Mesodermal cell (in vitro differentiated cells): ENCODE results near the gene DGKB.

Experiments used
- H3K27ac ChIP-seq: 2 replicates; pipeline ENCODE4 v1.7.0; 2013; ENCODE audit warnings: mild to moderate bottlenecking, low read depth, low read length, moderate library complexity; ENCODE audit not compliant: severe bottlenecking
- H3K36me3 ChIP-seq: 2 replicates; pipeline ENCODE4 v1.7.1; 2013; ENCODE audit warnings: mild to moderate bottlenecking, low read length, moderate library complexity; ENCODE audit not compliant: control insufficient read depth, insufficient read depth
- H3K4me1 ChIP-seq: one replicate; pipeline ENCODE4 v1.7.1; 2013; ENCODE audit warnings: mild to moderate bottlenecking, low read length; ENCODE audit not compliant: insufficient read depth, control insufficient read depth, poor library complexity, severe bottlenecking
- H3K4me3 ChIP-seq: 2 replicates; pipeline ENCODE4 v1.7.0; 2013; ENCODE audit warnings: low read length, control low read depth, mild to moderate bottlenecking; ENCODE audit not compliant: insufficient read depth, poor library complexity, severe bottlenecking; ENCODE audit errors: extremely low read depth
- H3K9me3 ChIP-seq: 2 replicates; pipeline ENCODE4 v1.7.1; 2013; ENCODE audit warnings: mild to moderate bottlenecking, low read length, moderate library complexity; ENCODE audit not compliant: control insufficient read depth
- WGBS, 2 experiments: methylation state at CpG; one replicate each; pipeline ENCODE4 v1.1.5; 2013; ENCODE audit warnings: missing lambda C conversion rate in 2 of 2; ENCODE audit not compliant: insufficient coverage in 2 of 2; 5-methylcytosine and 5-hydroxymethylcytosine counted together

The DGKB gene

DNA sequence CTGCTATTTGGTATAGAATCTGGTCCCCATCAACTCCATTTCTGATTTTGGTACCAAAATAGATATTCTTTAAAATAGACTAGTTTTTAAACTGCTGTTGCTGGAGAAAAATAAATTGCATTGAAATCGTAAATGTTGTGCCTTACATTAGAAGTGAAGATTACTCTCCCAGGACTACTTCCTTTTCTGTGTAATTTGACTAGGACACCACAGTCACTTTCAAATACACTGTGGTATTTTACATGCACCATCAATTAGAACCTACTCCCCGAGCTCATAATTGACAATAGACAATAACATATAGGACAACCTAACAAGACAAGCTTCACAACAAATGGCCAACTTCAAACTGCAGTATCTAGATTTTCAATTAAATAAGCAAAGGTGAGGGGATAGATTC, 211.5 kb downstream of the DGKB start:
- Histone ChIP-seq H3K4me3 (no peak overlapping the region), H3K36me3 (no peaks in the 10 kb centered on the region), H3K27ac (no peak overlapping the region), H3K9me3 (no peaks in the 10 kb centered on the region), H3K4me1 (no peaks in the 10 kb centered on the region)
- WGBS, 2 experiments = 78 to 100% methylated on average over 1 of the region's 2 CpGs

DNA sequence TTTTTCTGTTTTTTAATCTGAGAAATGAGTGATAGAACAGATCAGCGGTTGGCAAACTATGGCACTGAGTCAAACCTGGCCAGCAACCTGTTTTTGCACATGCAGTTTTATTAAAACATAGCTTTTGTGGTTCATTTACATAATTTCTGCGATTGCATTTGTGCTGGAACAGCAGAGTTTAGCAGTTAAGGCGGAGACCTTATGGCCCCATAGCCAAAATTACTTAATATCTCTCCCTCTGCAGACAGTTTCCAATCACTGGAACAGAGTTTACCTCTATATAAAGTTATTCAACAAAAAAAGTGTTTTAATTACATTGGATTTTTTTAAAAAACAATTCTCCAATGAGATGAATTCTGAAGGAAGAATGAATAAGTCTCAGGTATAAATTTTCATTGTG, 212.1 kb downstream of the DGKB start:
- no peaks in the 10 kb centered on the region for H3K36me3 ChIP-seq
- no peak overlapping the region for H3K4me3 ChIP-seq
- no peaks in the 10 kb centered on the region for H3K4me1 ChIP-seq
- no peak overlapping the region for H3K27ac ChIP-seq
- 79 to 100% methylated on average over 2 of the region's 3 CpGs for WGBS, 2 experiments
- H3K9me3 ChIP-seq = no peaks in the 10 kb centered on the region

DNA sequence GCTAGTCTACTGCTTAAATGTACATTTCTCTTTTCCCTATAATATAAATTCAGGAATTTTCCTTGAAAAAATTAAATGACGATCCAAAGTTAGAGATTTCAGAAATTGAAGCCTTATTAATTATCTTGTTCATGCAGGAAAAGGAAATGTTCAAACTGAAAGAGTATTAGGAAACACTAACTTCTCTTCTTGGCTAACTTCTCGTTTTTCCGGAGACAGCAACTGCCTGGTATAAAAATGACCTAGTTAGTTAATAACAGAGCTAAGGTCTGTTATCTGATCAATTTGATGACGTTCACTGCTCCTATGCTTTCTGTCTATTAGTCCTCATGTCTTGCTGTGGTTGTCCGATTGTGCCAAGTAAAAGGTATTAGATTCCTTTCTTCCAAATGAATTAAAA, 212.5 kb downstream of the DGKB start:
- Histone ChIP-seq H3K4me3 (no peak overlapping the region), H3K36me3 (no peaks in the 10 kb centered on the region), H3K4me1 (no peaks in the 10 kb centered on the region), H3K9me3 (no peaks in the 10 kb centered on the region), H3K27ac (no peak overlapping the region)
- 100% methylated on average over 3 of the region's 5 CpGs; no CpG with 5 or more reads in 1 of the 2 experiments for WGBS, 2 experiments

DNA sequence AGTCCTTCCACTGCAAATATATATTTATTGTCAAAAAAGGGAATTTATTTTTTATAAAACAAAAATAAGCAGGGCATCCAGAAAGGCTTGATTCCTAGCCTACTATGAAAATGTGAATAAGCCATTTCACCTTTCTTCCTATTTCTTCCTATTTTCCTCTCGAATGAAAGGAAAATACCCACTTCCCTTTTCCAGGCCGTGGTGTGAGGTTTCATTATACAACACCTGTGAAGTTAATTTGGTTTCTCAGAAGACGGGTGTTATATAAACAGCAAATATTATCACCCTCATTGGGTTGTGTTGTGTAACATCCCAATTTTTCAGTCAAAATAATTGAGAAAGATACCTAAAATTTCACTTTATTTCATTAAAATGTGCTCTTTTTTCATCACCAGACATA, 214.3 kb downstream of the DGKB start:
- no peak overlapping the region for H3K27ac ChIP-seq
- H3K4me3 ChIP-seq = no peak overlapping the region
- no peaks in the 10 kb centered on the region for H3K4me1 ChIP-seq
- no peaks in the 10 kb centered on the region for H3K9me3 ChIP-seq
- WGBS, 2 experiments = no CpG with 5 or more reads among the region's 3 CpGs
- H3K36me3 ChIP-seq = no peaks in the 10 kb centered on the region

DNA sequence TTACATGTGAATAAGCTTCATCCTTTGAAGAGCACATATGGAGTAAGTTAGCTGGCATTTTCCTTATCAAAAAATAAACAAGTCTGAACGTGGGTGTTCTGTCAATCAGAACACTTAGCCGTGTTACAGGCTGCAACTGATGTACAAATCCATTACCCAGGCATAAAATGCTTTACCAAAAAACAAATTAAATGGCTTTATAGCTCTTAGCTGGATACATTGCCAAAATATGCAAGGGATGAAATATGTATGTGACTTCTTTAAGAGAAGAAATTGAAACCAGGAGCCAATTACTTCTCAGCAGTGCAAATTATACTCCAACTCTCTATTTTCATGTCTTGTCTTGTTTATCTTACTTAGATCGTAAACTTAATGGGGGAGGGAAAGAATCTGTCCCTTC, 214.8 kb downstream of the DGKB start:
- 63% methylated on average over 2 of the region's 3 CpGs; no CpG with 5 or more reads in 1 of the 2 experiments for WGBS, 2 experiments
- no peaks in the 10 kb centered on the region for H3K4me1 ChIP-seq
- H3K4me3 ChIP-seq = no peak overlapping the region
- no peak overlapping the region for H3K27ac ChIP-seq
- H3K36me3 ChIP-seq = no peaks in the 10 kb centered on the region
- no peaks in the 10 kb centered on the region for H3K9me3 ChIP-seq

DNA sequence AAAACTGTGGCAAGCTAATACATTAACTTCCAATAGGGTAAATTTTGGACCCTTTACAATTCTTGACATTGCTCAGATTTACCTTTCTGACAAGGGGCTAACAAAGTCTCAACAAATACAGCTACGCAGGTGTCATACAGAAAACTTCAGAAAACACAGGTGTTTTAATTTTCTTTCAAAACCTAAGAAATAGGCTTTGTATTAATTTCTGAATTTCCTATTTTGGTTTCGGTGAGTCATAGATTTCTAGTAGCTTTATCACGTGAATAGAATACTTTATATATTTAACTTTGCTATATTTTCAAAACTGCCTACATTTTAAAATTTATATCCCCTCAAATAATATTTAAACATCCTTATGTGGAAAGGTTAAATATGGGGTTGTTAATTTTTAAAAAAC, 215.3 kb downstream of the DGKB start:
- H3K4me1 ChIP-seq = no peaks in the 10 kb centered on the region
- no peak overlapping the region for H3K27ac ChIP-seq
- H3K4me3 ChIP-seq = no peak overlapping the region
- no peaks in the 10 kb centered on the region for H3K36me3 ChIP-seq
- WGBS, 2 experiments = no CpG with 5 or more reads among the region's 3 CpGs
- no peaks in the 10 kb centered on the region for H3K9me3 ChIP-seq

DNA sequence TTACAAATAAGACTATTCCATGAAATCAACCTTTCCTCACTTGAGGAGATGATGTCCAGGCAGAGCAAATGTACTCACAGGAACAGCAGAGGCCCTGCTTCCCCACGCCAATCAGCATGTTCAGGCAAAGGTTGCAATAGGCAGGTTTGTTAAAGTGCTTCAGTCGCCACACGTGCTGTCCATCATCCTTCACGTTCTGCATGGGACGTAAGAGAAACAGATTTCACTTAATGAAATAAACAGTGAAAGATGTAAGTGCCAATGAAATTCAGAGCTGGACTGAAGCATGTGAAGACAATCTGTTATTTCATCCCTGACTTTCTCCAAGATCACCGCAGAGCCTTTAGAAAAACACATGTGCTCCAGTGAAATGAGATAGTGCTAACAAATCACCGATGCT, 217.4 kb downstream of the DGKB start:
- Histone ChIP-seq H3K27ac (no peak overlapping the region), H3K36me3 (no peaks in the 10 kb centered on the region), H3K9me3 (no peaks in the 10 kb centered on the region), H3K4me1 (no peaks in the 10 kb centered on the region), H3K4me3 (no peak overlapping the region)
- WGBS, 2 experiments = 92 to 100% methylated on average over 2 to 5 of the region's 7 CpGs

DNA sequence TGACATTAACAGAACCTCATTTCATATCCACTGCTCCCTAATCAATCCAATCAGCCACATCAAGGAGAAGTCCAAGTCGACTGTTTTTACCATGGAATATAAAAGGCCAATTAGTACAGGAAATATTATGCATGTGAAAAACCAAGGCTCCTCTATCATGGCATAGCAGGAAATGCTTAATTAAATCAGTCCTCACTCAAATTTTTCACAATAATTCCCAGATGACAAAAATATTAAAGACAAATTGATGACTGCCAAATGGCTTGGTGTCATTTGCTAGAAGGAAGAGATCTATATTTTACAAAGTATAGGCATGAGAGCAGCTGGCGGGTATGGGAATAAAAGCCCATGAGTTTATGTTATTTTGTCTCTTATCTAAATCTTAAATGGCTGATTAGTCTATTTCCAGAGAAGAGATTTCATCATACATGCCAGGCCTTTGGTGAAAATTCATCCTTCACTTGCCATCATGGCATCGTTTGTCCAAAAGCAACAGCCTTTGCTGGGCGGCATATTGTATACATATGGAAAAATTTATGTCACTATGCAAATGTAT, 219.6 kb downstream of the DGKB start:
- Histone ChIP-seq H3K4me3 (no peak overlapping the region), H3K4me1 (no peaks in the 10 kb centered on the region), H3K36me3 (no peaks in the 10 kb centered on the region), H3K9me3 (no peaks in the 10 kb centered on the region), H3K27ac (no peak overlapping the region)
- WGBS, 2 experiments = no CpG with 5 or more reads among the region's 4 CpGs

DNA sequence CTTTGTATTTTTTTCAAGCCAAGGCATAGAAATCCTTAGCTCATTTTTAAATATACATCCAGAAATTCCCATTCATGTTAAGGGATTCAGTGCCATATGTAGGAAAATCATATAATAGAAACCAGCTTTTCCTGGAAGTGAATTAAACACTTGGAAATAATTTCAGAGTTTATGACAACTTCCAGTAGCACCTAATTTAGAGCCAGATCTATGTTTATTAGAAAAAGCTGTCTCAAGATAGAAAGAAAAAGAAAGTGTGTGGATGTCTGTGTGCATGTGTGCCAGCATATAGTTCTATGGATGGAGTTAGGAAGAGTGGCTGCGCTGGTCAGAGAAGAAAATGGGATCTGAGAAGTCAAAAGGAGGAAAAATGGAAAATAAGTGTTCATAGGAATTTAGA, 225.7 kb downstream of the DGKB start:
- no peaks in the 10 kb centered on the region for H3K36me3 ChIP-seq
- no peak overlapping the region for H3K27ac ChIP-seq
- H3K9me3 ChIP-seq = no peaks in the 10 kb centered on the region
- H3K4me3 ChIP-seq = no peak overlapping the region
- no peaks in the 10 kb centered on the region for H3K4me1 ChIP-seq
- WGBS, 2 experiments = 100% methylated on average over 1 of the region's 1 CpG

DNA sequence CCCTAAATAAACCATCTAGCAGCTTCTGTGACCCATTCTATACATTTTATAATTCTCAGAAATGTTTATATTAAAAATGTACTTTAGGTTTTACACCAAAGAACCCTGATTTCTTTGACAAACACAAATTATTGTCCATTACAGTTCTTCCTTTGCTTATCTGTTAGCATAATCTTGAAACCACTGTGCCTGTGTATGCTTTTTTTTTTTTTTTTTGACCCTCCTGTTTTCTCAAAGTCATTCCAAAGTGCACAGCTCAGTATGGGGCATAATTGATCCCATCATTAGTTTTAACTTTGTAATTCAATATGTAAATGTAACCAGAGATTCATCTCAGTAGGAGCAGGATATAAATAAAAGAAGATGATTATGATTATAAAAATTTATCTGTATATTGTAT, 229.3 kb downstream of the DGKB start:
- Histone ChIP-seq H3K27ac (no peak overlapping the region), H3K36me3 (no peaks in the 10 kb centered on the region), H3K9me3 (no peaks in the 10 kb centered on the region), H3K4me1 (no peaks in the 10 kb centered on the region), H3K4me3 (no peak overlapping the region)

DNA sequence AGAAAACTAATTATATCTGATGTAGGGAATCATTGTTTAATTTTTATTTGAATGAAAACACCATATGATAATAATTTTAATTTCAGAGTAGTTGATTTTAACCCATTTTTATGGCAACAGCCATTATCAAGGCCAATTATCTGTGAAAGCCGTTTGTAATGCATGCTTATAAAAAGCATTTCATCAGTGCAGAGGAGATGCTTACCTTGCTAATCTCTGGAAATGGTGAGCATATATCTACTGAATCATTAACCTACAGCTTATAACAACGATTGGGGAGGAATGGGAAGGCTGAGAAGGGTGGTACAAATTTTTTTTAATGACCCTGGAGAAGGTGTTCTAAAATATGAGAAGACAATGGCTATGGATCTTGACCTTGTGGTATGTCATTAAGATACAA, 235.6 kb downstream of the DGKB start:
- no CpG with 5 or more reads among the region's 2 CpGs for WGBS, 2 experiments
- no peaks in the 10 kb centered on the region for H3K4me1 ChIP-seq
- H3K9me3 ChIP-seq = no peaks in the 10 kb centered on the region
- no peak overlapping the region for H3K4me3 ChIP-seq
- no peaks in the 10 kb centered on the region for H3K36me3 ChIP-seq
- H3K27ac ChIP-seq = no peak overlapping the region
